HepG2 (cell line): ENCODE results near the gene HABP4. TPM values are rescaled to one million over a fixed set of nuclear protein-coding genes. Genes with fewer than 3 reads are reported as not detected.
A peak's percentile ranks its signal among the peaks of the same experiment; 100 is the strongest.

ENCODE experiments used
- ATAC-seq: fragments of 200-7000 bp; cut with Tn5 transposase; 3 replicates; pipeline ENCODE4 v1.9.1; 2020; ENCODE audit warnings: mild to moderate bottlenecking, moderate library complexity
- BruUV-seq: library from RNA; stranded (reverse); fragments of 400-500 nt; replicated peaks from 2 replicates; lab custom pipeline; 2021; lab: Mats Ljungman, UMichigan
- CTCF ChIA-PET: fragments of 300-600 bp; formaldehyde crosslinking; extraction: SDS; loops from one replicate; lab custom pipeline; 2021; ENCODE audit warnings: low total read pairs, inconsistent platforms, low intra/inter-chr PET ratio; lab: Yijun Ruan, JAX
- POLR2A ChIA-PET: fragments of 350-600 bp; sonication (Branson Sonifier 250); formaldehyde crosslinking; loops from one replicate; lab custom pipeline; 2020; ENCODE audit warnings: antibody characterized with exemption, inconsistent platforms; lab: Yijun Ruan, JAX
- DNase-seq: peaks from one replicate; pipeline ENCODE4 v3.0.0-alpha.2; 2015; ENCODE audit warnings: low spot score
- FAIRE-seq: peaks from 3 replicates; lab custom pipeline; 2011; peaks lifted over from hg19 to GRCh38; lab: Jason Lieb, UNC
- H2AFZ ChIP-seq: one replicate; pipeline ENCODE4 v1.6.1; 2011; ENCODE audit warnings: low read length, inconsistent platforms
- H3K27ac ChIP-seq: fragments of 300-600 bp; 3 replicates; pipeline ENCODE4 v1.8.0; 2011; ENCODE audit warnings: mixed run types, mild to moderate bottlenecking, mixed read lengths, low read length, inconsistent platforms; ENCODE audit not compliant: insufficient read depth; ENCODE audit errors: extremely low read length
- H3K27me3 ChIP-seq, 2 experiments: fragments of 200-600 bp in 1 of 2; 2 replicates in 1 of 2; 3 replicates in 1 of 2; pipeline versions ENCODE4 v1.6.0 to v1.8.0; 2011; ENCODE audit warnings: low read length in 2 of 2, mild to moderate bottlenecking in 2 of 2, moderate library complexity in 2 of 2, inconsistent platforms in 1 of 2; ENCODE audit not compliant: insufficient read depth in 2 of 2, control insufficient read depth in 1 of 2
- H3K36me3 ChIP-seq, 2 experiments: fragments of 200-600 bp in 1 of 2; replicated peaks in 1 of 2; 2 replicates in 1 of 2; 3 replicates in 1 of 2; pipeline versions ENCODE4 v1.5.1 to v1.8.0; 2011; ENCODE audit warnings: low read length in 2 of 2, inconsistent platforms in 1 of 2; ENCODE audit not compliant: insufficient read depth in 2 of 2, control insufficient read depth in 1 of 2
- H3K4me1 ChIP-seq: 2 replicates; pipeline ENCODE4 v1.5.1; 2012; ENCODE audit warnings: low read length, inconsistent platforms; ENCODE audit not compliant: insufficient read depth
- H3K4me2 ChIP-seq: 2 replicates; pipeline ENCODE4 v1.6.0; 2011; ENCODE audit warnings: low read depth, low read length, inconsistent platforms
- H3K4me3 ChIP-seq, 3 experiments: fragments of 200-600 bp in 1 of 3; sonication (generic), shearing (Covaris generic) in 1 of 3; replicated peaks in 1 of 3; 2 replicates each; pipeline ENCODE4 v1.5.1; 2011 to 2016; ENCODE audit warnings: low read length in 3 of 3, inconsistent platforms in 2 of 3, low read depth in 2 of 3, mild to moderate bottlenecking in 2 of 3, control low read depth in 1 of 3, mixed read lengths in 1 of 3; ENCODE audit not compliant: insufficient read depth in 1 of 3
- H3K79me2 ChIP-seq: one replicate; pipeline ENCODE4 v1.6.1; 2011; ENCODE audit warnings: low read length, inconsistent platforms; ENCODE audit not compliant: insufficient read depth
- H3K9ac ChIP-seq: 2 replicates; pipeline ENCODE4 v1.6.0; 2011; ENCODE audit warnings: mild to moderate bottlenecking, low read depth, low read length, inconsistent platforms; ENCODE audit not compliant: insufficient read depth
- H3K9me3 ChIP-seq: 2 replicates; pipeline ENCODE4 v1.5.1; 2012; ENCODE audit warnings: mild to moderate bottlenecking, low read length
- H4K20me1 ChIP-seq: 2 replicates; pipeline ENCODE4 v1.6.0; 2011; ENCODE audit warnings: inconsistent platforms, mild to moderate bottlenecking, low read length, moderate library complexity; ENCODE audit not compliant: insufficient read depth
- HNRNPLL ChIP-seq: fragments of 200-400 bp; formaldehyde crosslinking; IDR thresholded peaks from 2 replicates; pipeline ENCODE4 v1.6.1; 2017; ENCODE audit warnings: mild to moderate bottlenecking, low read depth, low read length; ENCODE audit not compliant: poor library complexity, severe bottlenecking
- KLF16 ChIP-seq, 2 experiments: sonication (generic) in 1 of 2; formaldehyde crosslinking in 1 of 2; IDR thresholded peaks; 2 replicates each; pipeline versions ENCODE4 v1.6.1 to v1.8.0; 2016 to 2023; ENCODE audit warnings: missing genetic modification reagents in 2 of 2, missing compliant biosample characterization in 1 of 2
- NR2F6 ChIP-seq, 2 experiments: IDR thresholded peaks; 2 replicates each; pipeline ENCODE4 v1.6.1; 2016; ENCODE audit warnings: antibody characterized with exemption in 1 of 2, mild to moderate bottlenecking in 1 of 2
- POGZ ChIP-seq: sonication (generic); formaldehyde crosslinking; IDR thresholded peaks from 2 replicates; pipeline ENCODE4 v1.4.0; 2020; ENCODE audit warnings: mild to moderate bottlenecking, missing genetic modification reagents
- RXRB ChIP-seq: IDR thresholded peaks from 2 replicates; pipeline ENCODE4 v1.6.1; 2016; ENCODE audit warnings: borderline replicate concordance, missing genetic modification reagents, missing compliant biosample characterization
- WIZ ChIP-seq: sonication (generic); formaldehyde crosslinking; IDR thresholded peaks from 2 replicates; pipeline ENCODE4 v1.5.1; 2020; ENCODE audit warnings: mild to moderate bottlenecking, missing genetic modification reagents
- ZNF143 ChIP-seq: sonication (generic); formaldehyde crosslinking; IDR thresholded peaks from 2 replicates; pipeline ENCODE4 v1.4.0; 2020; ENCODE audit warnings: missing genetic modification reagents
- ZNF296 ChIP-seq: sonication (generic); formaldehyde crosslinking; conservative IDR thresholded peaks from 2 replicates; pipeline ENCODE4 v1.5.0; 2020; ENCODE audit warnings: mild to moderate bottlenecking, missing genetic modification reagents
- ZSCAN9 ChIP-seq: IDR thresholded peaks from 2 replicates; pipeline ENCODE4 v1.6.1; 2016; ENCODE audit warnings: borderline replicate concordance
- WGBS: methylation state at CpG from one replicate; pipeline ENCODE4 v1.1.6; 2017; ENCODE audit warnings: low lambda C conversion rate; 5-methylcytosine and 5-hydroxymethylcytosine counted together
- in situ Hi-C: cut with HindIII; loops from 2 replicates; pipeline ENCODE4 v1.10.0; 2017; ENCODE audit warnings: low pct_unique_long_range_greater_than_20kb; ENCODE audit not compliant: extremely low pct_ligation_motif_present
- intact Hi-C: fragments of 100-400 bp; cut with micrococcal nuclease; formaldehyde crosslinking; loops from one replicate; pipeline ENCODE4 v1.10.0; 2022; ENCODE audit not compliant: unreplicated experiment
- polyA plus RNA-seq, 8 experiments: library from polyadenylated mRNA; depleted of rRNA in 3 of 8; stranded (reverse) in 7 of 8; unstranded in 1 of 8; fragments of >200 nt; fragmentation: Illumina TruSeq in 4 of 8; extraction: Trizol in 4 of 8; gene quantifications; 2 replicates each; pipeline versions ENCODE4 v1.2.1 to v1.2.3, GENCODE V29; 2011 to 2016; ENCODE audit warnings: low read depth in 4 of 8, missing spikeins in 1 of 8, mixed read lengths in 1 of 8; ENCODE audit not compliant: insufficient read depth in 1 of 8
- total RNA-seq, 5 experiments: library from RNA; depleted of rRNA; stranded (reverse); fragments of >200 nt; fragmentation: Illumina TruSeq; extraction: Trizol; gene quantifications; 2 replicates each; pipeline ENCODE4 v1.2.3, GENCODE V29; 2016; ENCODE audit warnings: low read depth in 1 of 5
- TF ChIP-seq, protein P1 (sequence below): sonication (generic); formaldehyde crosslinking; IDR thresholded peaks from 2 replicates; pipeline ENCODE4 v1.5.0; 2020; ENCODE audit warnings: missing genetic modification reagents
- TF ChIP-seq, protein P2 (sequence below): IDR thresholded peaks from 2 replicates; pipeline ENCODE4 v1.6.1; 2016
- TF ChIP-seq, protein P3 (sequence below): sonication (generic); formaldehyde crosslinking; IDR thresholded peaks from 2 replicates; pipeline ENCODE4 v1.5.0; 2020; ENCODE audit warnings: mild to moderate bottlenecking, missing genetic modification reagents, borderline replicate concordance

The HABP4 gene
- total and polyA plus RNA-seq, 2 of the 13 experiments (the other 11 are each of a cell fraction or from before 2014, with no cell fraction given): 14.3 to 26.6 TPM

DNA sequence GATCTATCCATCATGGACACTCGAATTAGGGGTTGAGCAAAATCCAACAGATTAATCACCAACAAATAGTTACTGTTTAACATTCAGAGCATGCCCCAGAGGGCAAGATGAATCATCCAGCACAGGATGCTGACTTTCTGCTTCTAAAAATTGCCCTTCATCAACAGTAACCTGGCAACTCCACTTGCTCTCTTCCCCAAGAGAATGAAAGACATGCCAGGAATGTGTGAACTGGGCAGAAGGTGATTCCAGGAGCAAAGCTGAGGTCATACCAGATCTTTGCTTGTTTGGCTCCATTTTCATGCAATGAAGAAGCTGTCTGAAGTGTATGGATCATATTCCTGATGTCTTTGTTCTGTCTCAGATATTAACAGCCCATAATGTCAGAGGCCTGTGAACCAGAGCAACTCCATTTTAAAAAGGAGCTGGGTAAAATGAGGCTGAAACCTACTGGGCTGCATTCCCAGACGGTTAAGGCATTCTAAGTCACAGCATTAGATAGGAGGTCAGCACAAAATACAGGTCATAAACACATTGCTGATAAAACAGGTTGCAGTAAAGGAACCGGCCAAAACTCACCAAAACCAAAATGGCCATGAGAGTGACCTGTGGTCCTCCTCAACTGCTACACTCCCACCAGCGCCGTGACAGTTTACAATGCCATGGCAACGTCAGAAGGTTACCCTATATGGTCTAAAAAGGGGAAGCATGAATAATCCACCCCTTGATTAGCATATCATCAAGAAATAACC is 29.3 kb upstream of the HABP4 start:
- 10% methylated on average over 6 of the region's 6 CpGs for WGBS
- H3K4me3 ChIP-seq: peak overlapping the region in 2 of 3 experiments; percentile 83 to 87; a peak in 2 of 6 replicates
- no peaks in the 10 kb centered on the region for H3K36me3 ChIP-seq
- DNase-seq (peak; percentile 97), ATAC-seq (peak; percentile 49), FAIRE-seq (peak; percentile 100)
- BruUV-seq: no TSS peak
- POLR2A ChIA-PET: interaction anchor here (0.6 to 1.6 kb wide), 6 partner anchors 11 to 200 kb away, joined by 3 to 6 read pairs (median 3); partner anchors contain the start of gene HABP4
- H4K20me1 ChIP-seq: no peaks in the 10 kb centered on the region
- H3K27ac ChIP-seq: peak overlapping the region; percentile 99
- CTCF ChIA-PET: no interaction called here
- no peaks in the 10 kb centered on the region for H3K9me3 ChIP-seq
- peaks cover 15% of the 10 kb centered on the region for H3K79me2 ChIP-seq
- intact Hi-C loops (no loop called here), in situ Hi-C loops (no loop called here)
- H3K4me2 ChIP-seq: peak overlapping the region; percentile 81
- H2AFZ ChIP-seq: no peak overlapping the region
- H3K4me1 ChIP-seq: peaks cover 51% of the 10 kb centered on the region
- H3K9ac ChIP-seq: peak overlapping the region; percentile 100
- no peaks in the 10 kb centered on the region; a peak in 1 of 5 replicates for H3K27me3 ChIP-seq
- TF ChIP-seq, protein P1, sequence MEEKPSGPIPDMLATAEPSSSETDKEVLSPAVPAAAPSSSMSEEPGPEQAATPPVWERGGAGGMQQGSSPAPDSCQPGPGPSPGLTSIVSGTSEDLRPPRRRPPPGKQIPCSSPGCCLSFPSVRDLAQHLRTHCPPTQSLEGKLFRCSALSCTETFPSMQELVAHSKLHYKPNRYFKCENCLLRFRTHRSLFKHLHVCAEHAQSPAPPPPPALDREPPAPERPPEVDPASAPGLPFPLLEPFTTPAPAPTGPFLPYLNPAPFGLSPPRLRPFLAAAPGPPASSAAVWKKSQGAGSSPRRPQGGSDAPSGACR: no peak
- TF ChIP-seq RXRB (CRISPR knock-in tag) (peak; percentile 99), HNRNPLL (no peak), ZSCAN9 (CRISPR knock-in tag) (peak; percentile 54; the same call in 1 of the 2 replicates), NR2F6 (IDR thresholded peaks at IDR 0.05) (peak; percentile 85), NR2F6 (CRISPR knock-in tag; IDR thresholded peaks at IDR 0.05) (peak; percentile 92), ZNF143 (CRISPR knock-in tag) (no peak), POGZ (no peak; the same call in 1 of the 2 replicates), KLF16 (CRISPR knock-in tag; IDR thresholded peaks at IDR 0.05) (peak in 1 of 2 experiments; percentile 55; a peak in 1 of 4 replicates), WIZ (CRISPR knock-in tag) (no peak), ZNF296 (CRISPR knock-in tag) (no peak)
- TF ChIP-seq, protein P2, sequence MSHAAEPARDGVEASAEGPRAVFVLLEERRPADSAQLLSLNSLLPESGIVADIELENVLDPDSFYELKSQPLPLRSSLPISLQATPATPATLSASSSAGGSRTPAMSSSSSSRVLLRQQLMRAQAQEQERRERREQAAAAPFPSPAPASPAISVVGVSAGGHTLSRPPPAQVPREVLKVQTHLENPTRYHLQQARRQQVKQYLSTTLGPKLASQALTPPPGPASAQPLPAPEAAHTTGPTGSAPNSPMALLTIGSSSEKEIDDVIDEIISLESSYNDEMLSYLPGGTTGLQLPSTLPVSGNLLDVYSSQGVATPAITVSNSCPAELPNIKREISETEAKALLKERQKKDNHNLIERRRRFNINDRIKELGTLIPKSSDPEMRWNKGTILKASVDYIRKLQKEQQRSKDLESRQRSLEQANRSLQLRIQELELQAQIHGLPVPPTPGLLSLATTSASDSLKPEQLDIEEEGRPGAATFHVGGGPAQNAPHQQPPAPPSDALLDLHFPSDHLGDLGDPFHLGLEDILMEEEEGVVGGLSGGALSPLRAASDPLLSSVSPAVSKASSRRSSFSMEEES (CRISPR knock-in tag): peak; percentile 70; the same call in 1 of the 2 replicates
- TF ChIP-seq, protein P3, sequence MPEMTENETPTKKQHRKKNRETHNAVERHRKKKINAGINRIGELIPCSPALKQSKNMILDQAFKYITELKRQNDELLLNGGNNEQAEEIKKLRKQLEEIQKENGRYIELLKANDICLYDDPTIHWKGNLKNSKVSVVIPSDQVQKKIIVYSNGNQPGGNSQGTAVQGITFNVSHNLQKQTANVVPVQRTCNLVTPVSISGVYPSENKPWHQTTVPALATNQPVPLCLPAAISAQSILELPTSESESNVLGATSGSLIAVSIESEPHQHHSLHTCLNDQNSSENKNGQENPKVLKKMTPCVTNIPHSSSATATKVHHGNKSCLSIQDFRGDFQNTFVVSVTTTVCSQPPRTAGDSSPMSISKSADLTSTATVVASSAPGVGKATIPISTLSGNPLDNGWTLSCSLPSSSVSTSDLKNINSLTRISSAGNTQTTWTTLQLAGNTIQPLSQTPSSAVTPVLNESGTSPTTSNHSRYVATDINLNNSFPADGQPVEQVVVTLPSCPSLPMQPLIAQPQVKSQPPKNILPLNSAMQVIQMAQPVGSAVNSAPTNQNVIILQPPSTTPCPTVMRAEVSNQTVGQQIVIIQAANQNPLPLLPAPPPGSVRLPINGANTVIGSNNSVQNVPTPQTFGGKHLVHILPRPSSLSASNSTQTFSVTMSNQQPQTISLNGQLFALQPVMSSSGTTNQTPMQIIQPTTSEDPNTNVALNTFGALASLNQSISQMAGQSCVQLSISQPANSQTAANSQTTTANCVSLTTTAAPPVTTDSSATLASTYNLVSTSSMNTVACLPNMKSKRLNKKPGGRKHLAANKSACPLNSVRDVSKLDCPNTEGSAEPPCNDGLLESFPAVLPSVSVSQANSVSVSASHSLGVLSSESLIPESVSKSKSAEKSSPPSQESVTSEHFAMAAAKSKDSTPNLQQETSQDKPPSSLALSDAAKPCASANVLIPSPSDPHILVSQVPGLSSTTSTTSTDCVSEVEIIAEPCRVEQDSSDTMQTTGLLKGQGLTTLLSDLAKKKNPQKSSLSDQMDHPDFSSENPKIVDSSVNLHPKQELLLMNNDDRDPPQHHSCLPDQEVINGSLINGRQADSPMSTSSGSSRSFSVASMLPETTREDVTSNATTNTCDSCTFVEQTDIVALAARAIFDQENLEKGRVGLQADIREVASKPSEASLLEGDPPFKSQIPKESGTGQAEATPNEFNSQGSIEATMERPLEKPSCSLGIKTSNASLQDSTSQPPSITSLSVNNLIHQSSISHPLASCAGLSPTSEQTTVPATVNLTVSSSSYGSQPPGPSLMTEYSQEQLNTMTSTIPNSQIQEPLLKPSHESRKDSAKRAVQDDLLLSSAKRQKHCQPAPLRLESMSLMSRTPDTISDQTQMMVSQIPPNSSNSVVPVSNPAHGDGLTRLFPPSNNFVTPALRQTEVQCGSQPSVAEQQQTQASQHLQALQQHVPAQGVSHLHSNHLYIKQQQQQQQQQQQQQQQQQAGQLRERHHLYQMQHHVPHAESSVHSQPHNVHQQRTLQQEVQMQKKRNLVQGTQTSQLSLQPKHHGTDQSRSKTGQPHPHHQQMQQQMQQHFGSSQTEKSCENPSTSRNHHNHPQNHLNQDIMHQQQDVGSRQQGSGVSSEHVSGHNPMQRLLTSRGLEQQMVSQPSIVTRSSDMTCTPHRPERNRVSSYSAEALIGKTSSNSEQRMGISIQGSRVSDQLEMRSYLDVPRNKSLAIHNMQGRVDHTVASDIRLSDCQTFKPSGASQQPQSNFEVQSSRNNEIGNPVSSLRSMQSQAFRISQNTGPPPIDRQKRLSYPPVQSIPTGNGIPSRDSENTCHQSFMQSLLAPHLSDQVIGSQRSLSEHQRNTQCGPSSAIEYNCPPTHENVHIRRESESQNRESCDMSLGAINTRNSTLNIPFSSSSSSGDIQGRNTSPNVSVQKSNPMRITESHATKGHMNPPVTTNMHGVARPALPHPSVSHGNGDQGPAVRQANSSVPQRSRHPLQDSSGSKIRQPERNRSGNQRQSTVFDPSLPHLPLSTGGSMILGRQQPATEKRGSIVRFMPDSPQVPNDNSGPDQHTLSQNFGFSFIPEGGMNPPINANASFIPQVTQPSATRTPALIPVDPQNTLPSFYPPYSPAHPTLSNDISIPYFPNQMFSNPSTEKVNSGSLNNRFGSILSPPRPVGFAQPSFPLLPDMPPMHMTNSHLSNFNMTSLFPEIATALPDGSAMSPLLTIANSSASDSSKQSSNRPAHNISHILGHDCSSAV (CRISPR knock-in tag): no peak
